ENCODE data around the gene XIRP1.
A peak's percentile ranks its signal among the peaks of the same experiment; 100 is the strongest.

The XIRP1 gene

GRCh38 chr3:39148435-39149058 is 43.8 kb downstream of the XIRP1 start:
- no peak for ATAC-seq
- peak overlapping the region; percentile 96 for H3K4me3 Mint-ChIP-seq
- peak overlapping the region; percentile 100 for H3K27ac Mint-ChIP-seq
- H3K9me3 Mint-ChIP-seq: no peaks in the 10 kb centered on the region
- no peak for DNase-seq (ENCODE audit: low spot score in 2 of 2)
- peaks cover 79% of the 10 kb centered on the region for H3K4me1 Mint-ChIP-seq
- H3K36me3 Mint-ChIP-seq: peaks cover 95% of the 10 kb centered on the region

- DNase-seq (ENCODE audit: low spot score in 2 of 2): peak in 1 of 2 donors; percentile 75
- H3K36me3 Mint-ChIP-seq: peaks cover 100% of the 10 kb centered on the region
- H3K9me3 Mint-ChIP-seq: no peaks in the 10 kb centered on the region
- H3K27ac Mint-ChIP-seq: peak overlapping the region; percentile 100
- peak overlapping the region; percentile 96 for H3K4me3 Mint-ChIP-seq
- peaks cover 81% of the 10 kb centered on the region for H3K4me1 Mint-ChIP-seq
- no peak for ATAC-seq
These were observed 44.5 kb downstream of the XIRP1 start for GRCh38 chr3:39147711-39148434.

GRCh38 chr3:39146611-39147591 is 45.5 kb downstream of the XIRP1 start:
- peaks cover 100% of the 10 kb centered on the region for H3K36me3 Mint-ChIP-seq
- no peaks in the 10 kb centered on the region for H3K9me3 Mint-ChIP-seq
- peak; percentile 79 for ATAC-seq
- H3K4me3 Mint-ChIP-seq: peak overlapping the region; percentile 96
- H3K4me1 Mint-ChIP-seq: peaks cover 77% of the 10 kb centered on the region
- peak overlapping the region; percentile 100 for H3K27ac Mint-ChIP-seq
- peak in 1 of 2 donors; percentile 76 for DNase-seq (ENCODE audit: low spot score in 2 of 2)

- Mint-ChIP-seq H3K27ac (peak overlapping the region; percentile 100), H3K4me1 (peaks cover 77% of the 10 kb centered on the region)
These were observed 46.3 kb downstream of the XIRP1 start for GRCh38 chr3:39146083-39146501.

GRCh38 chr3:39144748-39145380 is 47.5 kb downstream of the XIRP1 start:
- H3K36me3 Mint-ChIP-seq: peaks cover 100% of the 10 kb centered on the region

More at GRCh38 chr3:39146083-39146501, 46.3 kb downstream of the XIRP1 start:
- Mint-ChIP-seq H3K4me3 (peak overlapping the region; percentile 96), H3K9me3 (no peaks in the 10 kb centered on the region), H3K36me3 (peaks cover 100% of the 10 kb centered on the region)
- no peak for DNase-seq (ENCODE audit: low spot score in 2 of 2)
- no peak for ATAC-seq

GRCh38 chr3:39144095-39144747 is 48.2 kb downstream of the XIRP1 start:
- no peaks in the 10 kb centered on the region for H3K9me3 Mint-ChIP-seq
- DNase-seq (ENCODE audit: low spot score in 2 of 2) (no peak), ATAC-seq (no peak)
- peaks cover 76% of the 10 kb centered on the region for H3K4me1 Mint-ChIP-seq
- no peak overlapping the region for H3K4me3 Mint-ChIP-seq
- peaks cover 100% of the 10 kb centered on the region for H3K36me3 Mint-ChIP-seq
- H3K27ac Mint-ChIP-seq: peak overlapping the region; percentile 81

More at GRCh38 chr3:39144748-39145380, 47.5 kb downstream of the XIRP1 start:
- no peak for ATAC-seq
- peak overlapping the region; percentile 81 for H3K27ac Mint-ChIP-seq
- peaks cover 76% of the 10 kb centered on the region for H3K4me1 Mint-ChIP-seq
- DNase-seq (ENCODE audit: low spot score in 2 of 2): no peak
- no peak overlapping the region for H3K4me3 Mint-ChIP-seq
- no peaks in the 10 kb centered on the region for H3K9me3 Mint-ChIP-seq

- Mint-ChIP-seq H3K27ac (peak overlapping the region; percentile 81), H3K36me3 (peaks cover 100% of the 10 kb centered on the region), H3K4me3 (no peak overlapping the region), H3K4me1 (peaks cover 76% of the 10 kb centered on the region), H3K9me3 (no peaks in the 10 kb centered on the region)
- ATAC-seq (no peak), DNase-seq (ENCODE audit: low spot score in 2 of 2) (no peak)
These were observed 49.1 kb downstream of the XIRP1 start for GRCh38 chr3:39143051-39143885.

- DNase-seq (ENCODE audit: low spot score in 2 of 2) (no peak), ATAC-seq (no peak)
- Mint-ChIP-seq H3K4me3 (no peak overlapping the region), H3K9me3 (no peaks in the 10 kb centered on the region), H3K4me1 (peaks cover 74% of the 10 kb centered on the region), H3K36me3 (peaks cover 100% of the 10 kb centered on the region), H3K27ac (peak overlapping the region; percentile 83)
These were observed 50.3 kb downstream of the XIRP1 start for GRCh38 chr3:39142067-39142466.

- H3K36me3 Mint-ChIP-seq: peaks cover 100% of the 10 kb centered on the region
- H3K4me3 Mint-ChIP-seq: no peak overlapping the region
- H3K27ac Mint-ChIP-seq: peak overlapping the region; percentile 83
- DNase-seq (ENCODE audit: low spot score in 2 of 2): no peak
- peaks cover 74% of the 10 kb centered on the region for H3K4me1 Mint-ChIP-seq
- H3K9me3 Mint-ChIP-seq: no peaks in the 10 kb centered on the region
- ATAC-seq: peak; percentile 3
These were observed 51.0 kb downstream of the XIRP1 start for GRCh38 chr3:39141171-39141995.

GRCh38 chr3:39140341-39140971 is 51.9 kb downstream of the XIRP1 start:
- Mint-ChIP-seq H3K4me1 (peaks cover 69% of the 10 kb centered on the region), H3K27ac (peak overlapping the region; percentile 83), H3K9me3 (no peaks in the 10 kb centered on the region), H3K36me3 (peaks cover 96% of the 10 kb centered on the region), H3K4me3 (no peak overlapping the region)
- no peak for ATAC-seq
- no peak for DNase-seq (ENCODE audit: low spot score in 2 of 2)

GRCh38 chr3:39139442-39139841 is 53.0 kb downstream of the XIRP1 start:
- H3K27ac Mint-ChIP-seq: peak overlapping the region; percentile 83
- no peaks in the 10 kb centered on the region for H3K9me3 Mint-ChIP-seq
- peaks cover 64% of the 10 kb centered on the region for H3K4me1 Mint-ChIP-seq
- ATAC-seq: no peak
- DNase-seq (ENCODE audit: low spot score in 2 of 2): no peak
- H3K36me3 Mint-ChIP-seq: peaks cover 96% of the 10 kb centered on the region
- H3K4me3 Mint-ChIP-seq: no peak overlapping the region

GRCh38 chr3:39138804-39139415 is 53.5 kb downstream of the XIRP1 start:
- Mint-ChIP-seq H3K36me3 (peaks cover 96% of the 10 kb centered on the region), H3K27ac (peak overlapping the region; percentile 83), H3K4me1 (peaks cover 64% of the 10 kb centered on the region), H3K4me3 (peak overlapping the region; percentile 25), H3K9me3 (no peaks in the 10 kb centered on the region)
- ATAC-seq (peak; percentile 77), DNase-seq (ENCODE audit: low spot score in 2 of 2) (no peak)

All from stimulated activated effector memory CD8-positive, alpha-beta T cell treated with anti-CD3 and anti-CD28 coated beads, Interleukin-12 subunit alpha, Interleukin-12 subunit beta, amount 100 ng/mL, for 72 hours (primary cell).